Activated CD4-positive, alpha-beta T cell treated with anti-CD3 and anti-CD28 coated beads for 48 hours (primary cell): ENCODE measurements around the gene PIGL.

Experiments
- DNase-seq: peaks from one replicate; pipeline ENCODE4 v3.0.0-alpha.2; 2020

PIGL gene

GRCh38 chr17:16354585-16354984, 137.6 kb downstream of the PIGL start:
- DNase-seq: no peak

- DNase-seq: no peak
Measured at GRCh38 chr17:16358394-16358793, 141.4 kb downstream of the PIGL start.

- no peak for DNase-seq
Measured at GRCh38 chr17:16361874-16362273, 144.9 kb downstream of the PIGL start.

GRCh38 chr17:16363749-16364536, 146.9 kb downstream of the PIGL start:
- peak; percentile 84 for DNase-seq

- no peak for DNase-seq
Measured at GRCh38 chr17:16364625-16365024, 147.6 kb downstream of the PIGL start.

- DNase-seq: no peak
Measured at GRCh38 chr17:16371742-16372141, 154.7 kb downstream of the PIGL start.

- DNase-seq: no peak
Measured at GRCh38 chr17:16374146-16374938, 157.3 kb downstream of the PIGL start.
